WTC11 (cell line): Measurements from ENCODE around the gene PLSCR4. TPM values are rescaled to one million over a fixed set of nuclear protein-coding genes. Genes with fewer than 3 reads are reported as not detected.

Experiments
- ATAC-seq: fragments of 200-7000 bp; cut with Tn5 transposase; 2 replicates; pipeline ENCODE4 v1.10.0; 2021; ENCODE audit warnings: mild to moderate bottlenecking, moderate library complexity
- CTCF ChIA-PET: fragments of 300-600 bp; sonication (Branson Sonifier 250); formaldehyde crosslinking; loops from one replicate; lab custom pipeline; 2021; ENCODE audit warnings: antibody characterized with exemption; lab: Charles Lee
- POLR2A ChIA-PET: fragments of 350-600 bp; sonication (Branson Sonifier 250); formaldehyde crosslinking; loops from one replicate; lab custom pipeline; 2021; ENCODE audit warnings: antibody characterized with exemption; lab: Charles Lee
- DNase-seq: peaks from one replicate; pipeline ENCODE4 v3.0.0; 2021; ENCODE audit warnings: low spot score
- H3K27ac Mint-ChIP-seq: 2 replicates; pipeline ENCODE4 v1.8.0; 2021; ENCODE audit warnings: mixed read lengths
- H3K27me3 Mint-ChIP-seq: 2 replicates; pipeline ENCODE4 v1.8.0; 2021; ENCODE audit warnings: low read depth, mild to moderate bottlenecking, moderate library complexity, mixed read lengths
- H3K36me3 Mint-ChIP-seq: 2 replicates; pipeline ENCODE4 v1.8.0; 2021; ENCODE audit warnings: mixed read lengths
- H3K4me1 Mint-ChIP-seq: 2 replicates; pipeline ENCODE4 v1.8.0; 2022; ENCODE audit warnings: mixed read lengths
- H3K4me3 Mint-ChIP-seq: 2 replicates; pipeline ENCODE4 v1.8.0; 2021; ENCODE audit warnings: mild to moderate bottlenecking, moderate library complexity, mixed read lengths
- H3K9me3 Mint-ChIP-seq: 2 replicates; pipeline ENCODE4 v1.8.0; 2021; ENCODE audit warnings: mixed read lengths
- GTF2I ChIP-seq: fragments of 250-450 bp; sonication (Bioruptor Pico); conservative IDR thresholded peaks from 2 replicates; pipeline ENCODE4 v1.4.0; 2021; ENCODE audit warnings: mild to moderate bottlenecking
- HMGA2 ChIP-seq: fragments of 250-450 bp; sonication (Bioruptor Pico); IDR thresholded peaks from 2 replicates; pipeline ENCODE4 v1.4.0; 2021; ENCODE audit warnings: mild to moderate bottlenecking, moderate library complexity
- RELA ChIP-seq: sonication (generic); formaldehyde crosslinking; IDR thresholded peaks from 2 replicates; pipeline ENCODE4 v1.8.1; 2022; ENCODE audit warnings: missing genetic modification reagents, mild to moderate bottlenecking, borderline replicate concordance
- SMAD3 ChIP-seq: sonication (generic); formaldehyde crosslinking; IDR thresholded peaks from 2 replicates; pipeline ENCODE4 v1.8.0; 2022; ENCODE audit warnings: missing genetic modification reagents, mild to moderate bottlenecking, borderline replicate concordance
- SOX15 ChIP-seq: fragments of 250-450 bp; sonication (Bioruptor Pico); IDR thresholded peaks from 2 replicates; pipeline ENCODE4 v1.9.0; 2021; ENCODE audit warnings: mild to moderate bottlenecking
- TCF7 ChIP-seq: sonication (generic); formaldehyde crosslinking; IDR thresholded peaks from 2 replicates; pipeline ENCODE4 v1.8.0; 2022; ENCODE audit warnings: mild to moderate bottlenecking, low read depth, missing genetic modification reagents, moderate library complexity
- TEAD1 ChIP-seq: sonication (generic); formaldehyde crosslinking; IDR thresholded peaks from 2 replicates; pipeline ENCODE4 v1.8.0; 2022; ENCODE audit warnings: mild to moderate bottlenecking, missing genetic modification reagents
- ZNF671 ChIP-seq: fragments of 250-450 bp; sonication (Bioruptor Pico); IDR thresholded peaks from 2 replicates; pipeline ENCODE4 v1.8.0; 2021; ENCODE audit warnings: mild to moderate bottlenecking
- total RNA-seq: library from RNA; stranded (reverse); gene quantifications from 3 replicates; pipeline ENCODE4 v1.2.3, GENCODE V29; 2021
- TF ChIP-seq, protein P1 (sequence below): sonication (generic); formaldehyde crosslinking; IDR thresholded peaks from 2 replicates; pipeline ENCODE4 v1.8.1; 2023; ENCODE audit warnings: mild to moderate bottlenecking, missing genetic modification reagents, moderate library complexity
- TF ChIP-seq, protein P2 (sequence below): fragments of 200-600 bp; IDR thresholded peaks from 2 replicates; pipeline ENCODE4 v1.8.0; 2022; ENCODE audit warnings: antibody characterized with exemption
- TF ChIP-seq, protein P3 (sequence below): sonication (generic); formaldehyde crosslinking; IDR thresholded peaks from 2 replicates; pipeline ENCODE4 v1.8.0; 2023; ENCODE audit warnings: missing genetic modification reagents
- TF ChIP-seq, protein P4 (sequence below): fragments of 250-450 bp; sonication (Bioruptor Pico); IDR thresholded peaks from 2 replicates; pipeline ENCODE4 v1.8.0; 2021; ENCODE audit warnings: mild to moderate bottlenecking
- TF ChIP-seq, protein P5 (sequence below): sonication (generic); formaldehyde crosslinking; IDR thresholded peaks from 2 replicates; pipeline ENCODE4 v1.8.1; 2023; ENCODE audit warnings: mild to moderate bottlenecking, moderate library complexity, missing genetic modification reagents
- TF ChIP-seq, protein P6 (sequence below): sonication (generic); formaldehyde crosslinking; IDR thresholded peaks from 2 replicates; pipeline ENCODE4 v1.8.0; 2022; ENCODE audit warnings: mild to moderate bottlenecking, missing genetic modification reagents
- TF ChIP-seq, protein P7 (sequence below): sonication (generic); formaldehyde crosslinking; IDR thresholded peaks from 2 replicates; pipeline ENCODE4 v1.8.0; 2022; ENCODE audit warnings: missing genetic modification reagents

PLSCR4 gene
- total RNA-seq, 1 experiment from 2014 or later = 3.5 TPM

DNA sequence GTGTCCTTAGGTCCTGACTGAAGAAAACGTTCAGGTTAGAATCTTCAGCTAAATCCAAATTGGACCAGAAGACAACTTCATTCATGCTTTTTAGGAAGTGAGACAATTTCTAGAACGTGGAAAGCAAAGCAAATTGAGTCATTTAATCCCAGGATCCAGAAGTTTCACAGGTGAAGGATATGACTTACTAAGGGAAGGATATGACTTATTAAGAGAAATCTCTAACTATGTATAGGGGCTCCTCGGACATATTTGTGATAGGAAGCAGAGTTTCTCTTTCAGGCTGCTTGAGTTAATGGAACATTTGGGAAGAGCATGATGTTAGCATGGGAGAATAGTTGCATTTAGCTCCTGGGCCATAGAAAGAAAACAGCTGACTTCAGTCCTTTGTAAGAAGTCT is 73.8 kb downstream of the PLSCR4 start:
- no peak for ATAC-seq
- no peak overlapping the region for H3K4me3 Mint-ChIP-seq
- no peak for TF ChIP-seq HMGA2 (CRISPR knock-in tag)
- TF ChIP-seq, protein P1, sequence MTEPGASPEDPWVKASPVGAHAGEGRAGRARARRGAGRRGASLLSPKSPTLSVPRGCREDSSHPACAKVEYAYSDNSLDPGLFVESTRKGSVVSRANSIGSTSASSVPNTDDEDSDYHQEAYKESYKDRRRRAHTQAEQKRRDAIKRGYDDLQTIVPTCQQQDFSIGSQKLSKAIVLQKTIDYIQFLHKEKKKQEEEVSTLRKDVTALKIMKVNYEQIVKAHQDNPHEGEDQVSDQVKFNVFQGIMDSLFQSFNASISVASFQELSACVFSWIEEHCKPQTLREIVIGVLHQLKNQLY = no peak
- no peak for TF ChIP-seq TCF7 (CRISPR knock-in tag)
- ChIA-PET CTCF (interaction anchor here (1.0 to 2.9 kb wide), 4 partner anchors 11 to 400 kb away, joined by 3 to 12 read pairs (median 6); no protein-coding TSS in a partner anchor), POLR2A (no interaction called here)
- no peak for DNase-seq
- H3K9me3 Mint-ChIP-seq = 0 out of 2 replicates have a peak, but pooled peaks cover 6% of the 10 kb centered on the region
- no peaks in the 10 kb centered on the region for H3K36me3 Mint-ChIP-seq
- H3K27ac Mint-ChIP-seq = no peak overlapping the region
- no peaks in the 10 kb centered on the region for H3K27me3 Mint-ChIP-seq
- H3K4me1 Mint-ChIP-seq = peaks cover 11% of the 10 kb centered on the region

DNA sequence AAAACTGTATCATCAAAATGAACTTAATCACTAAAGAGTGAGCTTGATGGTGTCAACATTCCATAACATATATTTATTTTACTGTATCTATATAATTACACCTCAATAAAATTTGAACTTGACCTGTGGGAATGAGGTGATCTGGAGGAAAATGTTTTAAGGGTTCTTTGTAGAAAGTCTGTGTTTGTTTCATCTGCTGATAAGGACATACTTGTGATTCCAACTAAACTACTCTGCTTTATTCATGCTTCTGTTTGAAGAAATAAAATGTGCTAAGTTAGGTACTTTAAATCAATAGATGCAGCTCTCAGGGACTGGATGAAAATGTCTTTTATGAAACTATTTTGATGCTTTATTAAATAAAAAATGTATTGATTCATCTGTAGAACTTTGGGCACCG is 78.3 kb downstream of the PLSCR4 start:
- CTCF ChIA-PET = interaction anchor here (0.6 kb wide), 1 partner anchor 353 kb away, joined by 3 read pairs; no protein-coding TSS in a partner anchor
- H3K27ac Mint-ChIP-seq = no peak overlapping the region
- peaks cover 6% of the 10 kb centered on the region for H3K9me3 Mint-ChIP-seq
- DNase-seq (no peak), ATAC-seq (no peak)
- TF ChIP-seq SMAD3 (CRISPR knock-in tag) = no peak
- TF ChIP-seq, protein P2, sequence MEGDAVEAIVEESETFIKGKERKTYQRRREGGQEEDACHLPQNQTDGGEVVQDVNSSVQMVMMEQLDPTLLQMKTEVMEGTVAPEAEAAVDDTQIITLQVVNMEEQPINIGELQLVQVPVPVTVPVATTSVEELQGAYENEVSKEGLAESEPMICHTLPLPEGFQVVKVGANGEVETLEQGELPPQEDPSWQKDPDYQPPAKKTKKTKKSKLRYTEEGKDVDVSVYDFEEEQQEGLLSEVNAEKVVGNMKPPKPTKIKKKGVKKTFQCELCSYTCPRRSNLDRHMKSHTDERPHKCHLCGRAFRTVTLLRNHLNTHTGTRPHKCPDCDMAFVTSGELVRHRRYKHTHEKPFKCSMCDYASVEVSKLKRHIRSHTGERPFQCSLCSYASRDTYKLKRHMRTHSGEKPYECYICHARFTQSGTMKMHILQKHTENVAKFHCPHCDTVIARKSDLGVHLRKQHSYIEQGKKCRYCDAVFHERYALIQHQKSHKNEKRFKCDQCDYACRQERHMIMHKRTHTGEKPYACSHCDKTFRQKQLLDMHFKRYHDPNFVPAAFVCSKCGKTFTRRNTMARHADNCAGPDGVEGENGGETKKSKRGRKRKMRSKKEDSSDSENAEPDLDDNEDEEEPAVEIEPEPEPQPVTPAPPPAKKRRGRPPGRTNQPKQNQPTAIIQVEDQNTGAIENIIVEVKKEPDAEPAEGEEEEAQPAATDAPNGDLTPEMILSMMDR = no peak
- TF ChIP-seq, protein P3, sequence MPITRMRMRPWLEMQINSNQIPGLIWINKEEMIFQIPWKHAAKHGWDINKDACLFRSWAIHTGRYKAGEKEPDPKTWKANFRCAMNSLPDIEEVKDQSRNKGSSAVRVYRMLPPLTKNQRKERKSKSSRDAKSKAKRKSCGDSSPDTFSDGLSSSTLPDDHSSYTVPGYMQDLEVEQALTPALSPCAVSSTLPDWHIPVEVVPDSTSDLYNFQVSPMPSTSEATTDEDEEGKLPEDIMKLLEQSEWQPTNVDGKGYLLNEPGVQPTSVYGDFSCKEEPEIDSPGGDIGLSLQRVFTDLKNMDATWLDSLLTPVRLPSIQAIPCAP (CRISPR knock-in tag) = no peak
- no peak for TF ChIP-seq GTF2I (CRISPR knock-in tag)
- TF ChIP-seq, protein P4, sequence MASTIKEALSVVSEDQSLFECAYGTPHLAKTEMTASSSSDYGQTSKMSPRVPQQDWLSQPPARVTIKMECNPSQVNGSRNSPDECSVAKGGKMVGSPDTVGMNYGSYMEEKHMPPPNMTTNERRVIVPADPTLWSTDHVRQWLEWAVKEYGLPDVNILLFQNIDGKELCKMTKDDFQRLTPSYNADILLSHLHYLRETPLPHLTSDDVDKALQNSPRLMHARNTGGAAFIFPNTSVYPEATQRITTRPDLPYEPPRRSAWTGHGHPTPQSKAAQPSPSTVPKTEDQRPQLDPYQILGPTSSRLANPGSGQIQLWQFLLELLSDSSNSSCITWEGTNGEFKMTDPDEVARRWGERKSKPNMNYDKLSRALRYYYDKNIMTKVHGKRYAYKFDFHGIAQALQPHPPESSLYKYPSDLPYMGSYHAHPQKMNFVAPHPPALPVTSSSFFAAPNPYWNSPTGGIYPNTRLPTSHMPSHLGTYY (CRISPR knock-in tag) = no peak
- TF ChIP-seq, protein P5, sequence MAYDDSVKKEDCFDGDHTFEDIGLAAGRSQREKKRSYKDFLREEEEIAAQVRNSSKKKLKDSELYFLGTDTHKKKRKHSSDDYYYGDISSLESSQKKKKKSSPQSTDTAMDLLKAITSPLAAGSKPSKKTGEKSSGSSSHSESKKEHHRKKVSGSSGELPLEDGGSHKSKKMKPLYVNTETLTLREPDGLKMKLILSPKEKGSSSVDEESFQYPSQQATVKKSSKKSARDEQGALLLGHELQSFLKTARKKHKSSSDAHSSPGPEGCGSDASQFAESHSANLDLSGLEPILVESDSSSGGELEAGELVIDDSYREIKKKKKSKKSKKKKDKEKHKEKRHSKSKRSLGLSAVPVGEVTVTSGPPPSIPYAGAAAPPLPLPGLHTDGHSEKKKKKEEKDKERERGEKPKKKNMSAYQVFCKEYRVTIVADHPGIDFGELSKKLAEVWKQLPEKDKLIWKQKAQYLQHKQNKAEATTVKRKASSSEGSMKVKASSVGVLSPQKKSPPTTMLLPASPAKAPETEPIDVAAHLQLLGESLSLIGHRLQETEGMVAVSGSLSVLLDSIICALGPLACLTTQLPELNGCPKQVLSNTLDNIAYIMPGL = no peak
- TF ChIP-seq RELA (CRISPR knock-in tag) = no peak
- TF ChIP-seq, protein P6, sequence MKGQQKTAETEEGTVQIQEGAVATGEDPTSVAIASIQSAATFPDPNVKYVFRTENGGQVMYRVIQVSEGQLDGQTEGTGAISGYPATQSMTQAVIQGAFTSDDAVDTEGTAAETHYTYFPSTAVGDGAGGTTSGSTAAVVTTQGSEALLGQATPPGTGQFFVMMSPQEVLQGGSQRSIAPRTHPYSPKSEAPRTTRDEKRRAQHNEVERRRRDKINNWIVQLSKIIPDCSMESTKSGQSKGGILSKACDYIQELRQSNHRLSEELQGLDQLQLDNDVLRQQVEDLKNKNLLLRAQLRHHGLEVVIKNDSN = no peak
- TF ChIP-seq, protein P7, sequence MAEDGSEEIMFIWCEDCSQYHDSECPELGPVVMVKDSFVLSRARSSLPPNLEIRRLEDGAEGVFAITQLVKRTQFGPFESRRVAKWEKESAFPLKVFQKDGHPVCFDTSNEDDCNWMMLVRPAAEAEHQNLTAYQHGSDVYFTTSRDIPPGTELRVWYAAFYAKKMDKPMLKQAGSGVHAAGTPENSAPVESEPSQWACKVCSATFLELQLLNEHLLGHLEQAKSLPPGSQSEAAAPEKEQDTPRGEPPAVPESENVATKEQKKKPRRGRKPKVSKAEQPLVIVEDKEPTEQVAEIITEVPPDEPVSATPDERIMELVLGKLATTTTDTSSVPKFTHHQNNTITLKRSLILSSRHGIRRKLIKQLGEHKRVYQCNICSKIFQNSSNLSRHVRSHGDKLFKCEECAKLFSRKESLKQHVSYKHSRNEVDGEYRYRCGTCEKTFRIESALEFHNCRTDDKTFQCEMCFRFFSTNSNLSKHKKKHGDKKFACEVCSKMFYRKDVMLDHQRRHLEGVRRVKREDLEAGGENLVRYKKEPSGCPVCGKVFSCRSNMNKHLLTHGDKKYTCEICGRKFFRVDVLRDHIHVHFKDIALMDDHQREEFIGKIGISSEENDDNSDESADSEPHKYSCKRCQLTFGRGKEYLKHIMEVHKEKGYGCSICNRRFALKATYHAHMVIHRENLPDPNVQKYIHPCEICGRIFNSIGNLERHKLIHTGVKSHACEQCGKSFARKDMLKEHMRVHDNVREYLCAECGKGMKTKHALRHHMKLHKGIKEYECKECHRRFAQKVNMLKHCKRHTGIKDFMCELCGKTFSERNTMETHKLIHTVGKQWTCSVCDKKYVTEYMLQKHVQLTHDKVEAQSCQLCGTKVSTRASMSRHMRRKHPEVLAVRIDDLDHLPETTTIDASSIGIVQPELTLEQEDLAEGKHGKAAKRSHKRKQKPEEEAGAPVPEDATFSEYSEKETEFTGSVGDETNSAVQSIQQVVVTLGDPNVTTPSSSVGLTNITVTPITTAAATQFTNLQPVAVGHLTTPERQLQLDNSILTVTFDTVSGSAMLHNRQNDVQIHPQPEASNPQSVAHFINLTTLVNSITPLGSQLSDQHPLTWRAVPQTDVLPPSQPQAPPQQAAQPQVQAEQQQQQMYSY = no peak
- TF ChIP-seq ZNF671 (CRISPR knock-in tag) = no peak
- TF ChIP-seq SOX15 (CRISPR knock-in tag) = no peak
- TF ChIP-seq TEAD1 (CRISPR knock-in tag) = no peak
- H3K4me1 Mint-ChIP-seq = peaks cover 11% of the 10 kb centered on the region
- H3K4me3 Mint-ChIP-seq = no peak overlapping the region
- H3K27me3 Mint-ChIP-seq = no peaks in the 10 kb centered on the region
- POLR2A ChIA-PET = no interaction called here
- H3K36me3 Mint-ChIP-seq = no peaks in the 10 kb centered on the region
